Esophagus squamous epithelium (tissue), 5 donors: Measurements from ENCODE around the gene AKNAD1. TPM values are rescaled to one million over a fixed set of nuclear protein-coding genes. Genes with fewer than 3 reads are reported as not detected.

Source experiments
- DNase-seq: peaks from one replicate; lab custom pipeline; 2025; lab: John Stamatoyannopoulos, UW
- H3K27ac ChIP-seq, 4 donors: fragments of 200-600 bp; sonication (generic); one replicate each; pipeline ENCODE4 v1.5.1; 2016 to 2019; ENCODE audit warnings: mild to moderate bottlenecking in 1 of 4
- H3K27me3 ChIP-seq, 4 donors: fragments of 200-600 bp; sonication (generic); 1 replicate in 3 of 4; 2 replicates in 1 of 4; pipeline versions ENCODE4 v1.5.1 to v1.6.0; 2017 to 2021; ENCODE audit warnings: antibody characterized with exemption in 1 of 4
- H3K36me3 ChIP-seq, 3 donors: fragments of 200-600 bp; sonication (generic); one replicate each; pipeline ENCODE4 v1.5.1; 2016 to 2019
- H3K4me1 ChIP-seq, 3 donors: fragments of 200-600 bp; sonication (generic); one replicate each; pipeline ENCODE4 v1.5.1; 2017 to 2019
- H3K4me3 ChIP-seq, 4 donors: fragments of 200-600 bp; sonication (generic); 1 replicate in 3 of 4; 2 replicates in 1 of 4; pipeline ENCODE4 v1.5.1; 2016 to 2019; ENCODE audit warnings: mild to moderate bottlenecking in 2 of 4, moderate library complexity in 1 of 4
- H3K9me3 ChIP-seq, 3 donors: fragments of 200-600 bp; sonication (generic); one replicate each; pipeline ENCODE4 v1.5.1; 2016 to 2019
- POLR2A ChIP-seq, 4 donors: fragments of 450-650 bp; IDR thresholded peaks; one replicate each; pipeline ENCODE4 v1.6.1; 2017; ENCODE audit warnings: antibody characterized with exemption in 4 of 4, mild to moderate bottlenecking in 4 of 4, moderate library complexity in 3 of 4
- WGBS, 2 donors: methylation state at CpG; one replicate each; pipeline ENCODE4 v1.1.5; 2018; 5-methylcytosine and 5-hydroxymethylcytosine counted together
- intact Hi-C: fragments of 100-400 bp; cut with DNase I; formaldehyde crosslinking; loops from one replicate; pipeline ENCODE4 v1.15.0; 2022
- total RNA-seq, 4 donors: library from RNA; depleted of rRNA; stranded (reverse); fragments of >200 nt; gene quantifications; one replicate each; pipeline ENCODE4 v1.1.0, GENCODE V29; 2016
- TF ChIP-seq, protein P1 (sequence below), 6 experiments: fragments of 450-650 bp in 4 of 6; fragments of 200-600 bp in 2 of 6; sonication (generic) in 2 of 6; IDR thresholded peaks; one replicate each; pipeline ENCODE4 v1.5.1; 2016 to 2019; ENCODE audit warnings: antibody characterized with exemption in 6 of 6, mild to moderate bottlenecking in 4 of 6, moderate library complexity in 4 of 6
- donor health status: DM: yes; HTN: yes; CAD: no.

AKNAD1 gene
- total RNA-seq, 4 donors from 2014 or later, result 0.09 to 4.8 (median 2.6) TPM; not detected in 1

DNA sequence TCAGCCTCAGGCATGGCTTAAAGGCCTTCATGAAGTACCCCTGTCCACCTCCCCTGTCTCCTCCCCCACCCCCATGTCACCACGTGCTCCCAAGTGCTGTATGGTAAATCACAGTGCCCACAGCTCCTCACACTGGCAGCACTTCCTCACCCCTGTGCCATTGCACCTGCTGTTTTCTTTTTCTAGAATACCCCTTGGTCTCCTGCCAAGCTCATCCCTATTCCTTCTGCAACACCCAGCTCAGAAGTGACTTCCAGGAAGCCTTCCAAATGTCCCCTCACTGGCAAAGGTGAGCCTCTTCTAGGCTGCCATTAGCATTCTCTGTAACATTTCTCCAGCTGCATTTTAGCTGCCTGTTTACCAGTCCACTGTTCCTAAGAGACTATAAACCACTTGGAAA, 9.4 kb downstream of the AKNAD1 start:
- TF ChIP-seq, protein P1, sequence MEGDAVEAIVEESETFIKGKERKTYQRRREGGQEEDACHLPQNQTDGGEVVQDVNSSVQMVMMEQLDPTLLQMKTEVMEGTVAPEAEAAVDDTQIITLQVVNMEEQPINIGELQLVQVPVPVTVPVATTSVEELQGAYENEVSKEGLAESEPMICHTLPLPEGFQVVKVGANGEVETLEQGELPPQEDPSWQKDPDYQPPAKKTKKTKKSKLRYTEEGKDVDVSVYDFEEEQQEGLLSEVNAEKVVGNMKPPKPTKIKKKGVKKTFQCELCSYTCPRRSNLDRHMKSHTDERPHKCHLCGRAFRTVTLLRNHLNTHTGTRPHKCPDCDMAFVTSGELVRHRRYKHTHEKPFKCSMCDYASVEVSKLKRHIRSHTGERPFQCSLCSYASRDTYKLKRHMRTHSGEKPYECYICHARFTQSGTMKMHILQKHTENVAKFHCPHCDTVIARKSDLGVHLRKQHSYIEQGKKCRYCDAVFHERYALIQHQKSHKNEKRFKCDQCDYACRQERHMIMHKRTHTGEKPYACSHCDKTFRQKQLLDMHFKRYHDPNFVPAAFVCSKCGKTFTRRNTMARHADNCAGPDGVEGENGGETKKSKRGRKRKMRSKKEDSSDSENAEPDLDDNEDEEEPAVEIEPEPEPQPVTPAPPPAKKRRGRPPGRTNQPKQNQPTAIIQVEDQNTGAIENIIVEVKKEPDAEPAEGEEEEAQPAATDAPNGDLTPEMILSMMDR (IDR thresholded peaks at IDR 0.05), result no peak
- no peak for TF ChIP-seq POLR2A (IDR thresholded peaks at IDR 0.05)
- Histone ChIP-seq H3K4me1 (peaks cover 0 to 27% (median 13%) of the 10 kb centered on the region in 3 donors), H3K9me3 (no peaks in the 10 kb centered on the region), H3K4me3 (no peak overlapping the region), H3K27ac (no peak overlapping the region), H3K27me3 (no peaks in the 10 kb centered on the region), H3K36me3 (no peaks in the 10 kb centered on the region)
- 60 to 86% methylated on average over 1 of the region's 1 CpG for WGBS, 2 donors
- intact Hi-C loops, result no loop called here
- no peak for DNase-seq

DNA sequence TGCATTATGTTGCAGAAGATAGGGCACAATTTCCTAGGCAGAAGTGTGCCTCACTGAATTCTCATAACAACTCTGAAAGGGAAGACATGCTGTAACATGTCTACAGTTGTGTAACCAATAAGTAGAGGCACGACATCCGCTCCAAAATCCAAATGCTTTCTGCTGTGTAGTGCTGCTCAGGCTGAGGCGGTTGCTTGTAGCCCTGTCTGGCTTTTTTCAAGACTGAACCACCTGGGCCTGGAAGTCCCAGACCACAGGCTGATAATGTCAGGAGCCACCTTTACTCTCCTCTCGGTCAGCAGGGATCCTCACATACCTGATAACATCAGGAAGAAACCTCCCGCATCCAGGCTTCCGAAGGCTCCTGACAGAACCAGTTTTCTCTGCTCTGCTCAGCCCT, 10.9 kb downstream of the AKNAD1 start:
- Histone ChIP-seq H3K4me1 (peaks cover 0 to 34% (median 13%) of the 10 kb centered on the region in 3 donors), H3K27me3 (no peaks in the 10 kb centered on the region), H3K9me3 (no peaks in the 10 kb centered on the region), H3K4me3 (no peak overlapping the region), H3K36me3 (no peaks in the 10 kb centered on the region), H3K27ac (peak overlapping the region in 3 of 4 donors; percentile 33 to 69 (median 61))
- DNase-seq, result no peak
- TF ChIP-seq, protein P1 (IDR thresholded peaks at IDR 0.05), result no peak
- no peak for TF ChIP-seq POLR2A (IDR thresholded peaks at IDR 0.05)
- intact Hi-C loops, result no loop called here
- WGBS, 2 donors, result 32 to 58% methylated on average over 6 of the region's 6 CpGs

DNA sequence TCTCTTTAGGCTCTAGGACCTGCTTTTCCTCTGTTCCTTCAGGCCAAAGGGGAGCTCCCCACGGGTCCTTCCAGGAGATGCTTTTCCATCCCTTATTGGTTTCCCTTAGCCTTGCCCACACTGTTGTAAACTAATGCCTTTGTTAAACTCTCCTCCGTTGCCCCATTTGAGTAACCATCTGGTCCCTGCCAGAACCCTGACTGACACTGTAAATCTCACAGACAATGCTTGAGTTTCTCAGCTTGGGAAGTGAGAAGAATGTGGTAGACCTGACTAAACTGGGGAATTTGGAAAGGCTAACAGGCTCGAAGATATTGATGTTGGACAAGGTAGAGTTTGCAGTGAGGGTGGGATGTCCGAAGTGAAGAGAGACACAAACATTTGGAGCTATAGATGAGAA, 11.4 kb downstream of the AKNAD1 start:
- Histone ChIP-seq H3K27me3 (no peaks in the 10 kb centered on the region), H3K27ac (peak overlapping the region in 3 of 4 donors; percentile 18 to 61 (median 33)), H3K36me3 (no peaks in the 10 kb centered on the region), H3K4me1 (peaks cover 0 to 34% (median 13%) of the 10 kb centered on the region in 3 donors), H3K9me3 (no peaks in the 10 kb centered on the region), H3K4me3 (no peak overlapping the region)
- DNase-seq, result no peak
- intact Hi-C loops, result no loop called here
- 42 to 51% methylated on average over 4 of the region's 4 CpGs for WGBS, 2 donors
- TF ChIP-seq POLR2A (IDR thresholded peaks at IDR 0.05), result no peak
- TF ChIP-seq, protein P1 (IDR thresholded peaks at IDR 0.05), result no peak

DNA sequence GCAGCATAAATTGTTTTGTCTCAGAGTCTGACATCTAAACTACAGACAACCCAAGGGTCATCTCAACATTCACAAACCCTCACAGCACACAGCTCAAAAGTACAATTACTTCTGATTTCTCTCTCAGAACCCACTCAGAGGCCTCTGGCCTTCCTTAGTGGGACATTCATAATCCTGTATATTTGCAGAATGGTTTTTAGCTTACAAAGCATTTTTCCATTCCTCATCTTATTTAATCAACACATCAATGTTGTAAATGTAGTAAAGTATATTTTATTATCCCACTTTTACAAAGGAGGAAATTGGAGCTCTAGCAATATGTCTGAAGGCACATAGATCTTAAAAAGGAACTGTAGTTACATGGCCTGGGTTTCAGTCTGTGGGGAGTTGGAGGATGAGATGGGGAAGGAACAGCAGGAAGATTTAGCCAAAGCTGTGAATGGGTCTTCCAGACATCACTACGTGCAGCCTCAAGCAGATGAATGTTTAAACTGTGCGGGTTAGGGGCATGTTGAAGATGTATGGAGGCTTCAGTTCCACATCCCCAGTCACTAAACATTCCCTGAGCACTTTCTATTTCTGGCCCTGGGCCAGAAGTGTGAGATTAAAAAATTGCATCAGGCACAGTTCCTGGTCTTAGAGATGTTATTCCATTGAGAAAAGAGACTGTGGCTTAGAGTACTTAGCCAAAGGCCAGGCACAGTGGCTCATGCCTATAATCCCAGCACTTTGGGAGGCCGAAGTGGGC, 13.3 kb downstream of the AKNAD1 start:
- Histone ChIP-seq H3K27ac (peak overlapping the region in 1 of 4 donors; percentile 5), H3K4me3 (no peak overlapping the region), H3K4me1 (peaks cover 0 to 34% (median 13%) of the 10 kb centered on the region in 3 donors), H3K9me3 (no peaks in the 10 kb centered on the region), H3K36me3 (no peaks in the 10 kb centered on the region), H3K27me3 (no peaks in the 10 kb centered on the region)
- 76 to 80% methylated on average over 2 to 3 of the region's 3 CpGs for WGBS, 2 donors
- TF ChIP-seq, protein P1 (IDR thresholded peaks at IDR 0.05), result no peak
- no peak for TF ChIP-seq POLR2A (IDR thresholded peaks at IDR 0.05)
- intact Hi-C loops, result no loop called here
- no peak for DNase-seq

DNA sequence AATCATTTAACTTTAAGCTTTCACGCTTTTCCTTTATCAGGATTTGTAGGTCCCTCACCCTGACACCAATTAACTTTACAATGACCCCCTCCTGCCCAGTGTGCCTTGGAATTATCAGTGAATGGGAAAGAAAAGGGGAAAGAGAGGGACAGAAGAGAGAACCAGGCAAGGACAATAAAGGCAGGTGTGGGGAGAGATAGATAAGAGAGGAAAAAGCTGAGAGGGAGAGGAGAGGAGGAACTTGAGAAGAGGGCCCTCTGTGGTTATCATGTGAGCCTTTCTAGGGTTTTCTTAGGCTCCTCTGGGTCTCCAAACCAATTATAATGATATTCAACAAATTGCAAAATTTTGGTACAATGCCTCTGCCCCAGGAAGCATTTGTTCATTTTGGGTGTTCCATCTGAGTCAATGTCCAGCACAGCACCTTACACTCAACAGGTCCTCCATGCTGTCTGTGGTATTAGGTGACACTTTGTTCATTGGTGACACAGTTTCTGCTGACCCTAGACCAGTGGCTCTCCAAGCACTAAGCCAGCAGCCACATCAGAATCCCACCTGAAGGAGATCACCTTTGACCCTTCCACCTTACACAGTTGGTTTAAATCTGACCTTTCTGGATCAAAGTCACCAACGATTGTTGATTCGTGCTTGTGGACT, 14.2 kb downstream of the AKNAD1 start:
- Histone ChIP-seq H3K27ac (peak overlapping the region in 1 of 4 donors; percentile 46), H3K4me1 (peaks cover 0 to 34% (median 13%) of the 10 kb centered on the region in 3 donors), H3K36me3 (no peaks in the 10 kb centered on the region), H3K27me3 (no peaks in the 10 kb centered on the region), H3K9me3 (no peaks in the 10 kb centered on the region), H3K4me3 (no peak overlapping the region)
- TF ChIP-seq POLR2A (IDR thresholded peaks at IDR 0.05), result no peak
- TF ChIP-seq, protein P1 (IDR thresholded peaks at IDR 0.05), result no peak
- WGBS, 2 donors, result 76 to 83% methylated on average over 3 of the region's 3 CpGs
- no peak for DNase-seq
- intact Hi-C loops, result no loop called here
